ENCODE data around the gene CNN1.
"Not testable (repeated sequence)": the region's sequence is repeated elsewhere in the genome, so short reads cannot be mapped to it uniquely, and the experiment has no call there.

DNA sequence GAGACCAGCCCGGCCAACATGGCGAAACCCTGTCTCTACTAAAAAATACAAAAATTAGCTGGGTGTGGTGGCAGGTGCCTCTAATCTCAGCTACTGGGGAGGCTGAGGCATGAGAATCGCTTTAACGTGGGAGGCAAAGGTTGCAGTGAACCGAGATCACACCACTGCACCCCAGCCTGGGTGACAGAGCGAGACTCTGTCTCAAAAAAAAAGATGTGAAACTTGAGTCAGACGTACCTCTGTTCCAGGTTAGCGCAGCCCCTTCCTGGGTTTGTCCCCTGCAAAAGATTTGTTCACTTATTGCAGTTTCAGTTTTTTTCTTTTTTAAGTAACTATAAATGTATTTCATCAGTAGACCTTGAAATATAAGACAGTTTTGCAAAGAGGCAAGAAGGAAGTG is 61.1 kb downstream of the CNN1 start:
- TF ChIP-seq, protein P1, sequence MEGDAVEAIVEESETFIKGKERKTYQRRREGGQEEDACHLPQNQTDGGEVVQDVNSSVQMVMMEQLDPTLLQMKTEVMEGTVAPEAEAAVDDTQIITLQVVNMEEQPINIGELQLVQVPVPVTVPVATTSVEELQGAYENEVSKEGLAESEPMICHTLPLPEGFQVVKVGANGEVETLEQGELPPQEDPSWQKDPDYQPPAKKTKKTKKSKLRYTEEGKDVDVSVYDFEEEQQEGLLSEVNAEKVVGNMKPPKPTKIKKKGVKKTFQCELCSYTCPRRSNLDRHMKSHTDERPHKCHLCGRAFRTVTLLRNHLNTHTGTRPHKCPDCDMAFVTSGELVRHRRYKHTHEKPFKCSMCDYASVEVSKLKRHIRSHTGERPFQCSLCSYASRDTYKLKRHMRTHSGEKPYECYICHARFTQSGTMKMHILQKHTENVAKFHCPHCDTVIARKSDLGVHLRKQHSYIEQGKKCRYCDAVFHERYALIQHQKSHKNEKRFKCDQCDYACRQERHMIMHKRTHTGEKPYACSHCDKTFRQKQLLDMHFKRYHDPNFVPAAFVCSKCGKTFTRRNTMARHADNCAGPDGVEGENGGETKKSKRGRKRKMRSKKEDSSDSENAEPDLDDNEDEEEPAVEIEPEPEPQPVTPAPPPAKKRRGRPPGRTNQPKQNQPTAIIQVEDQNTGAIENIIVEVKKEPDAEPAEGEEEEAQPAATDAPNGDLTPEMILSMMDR (IDR thresholded peaks at IDR 0.05; ENCODE audit: low read depth, low read length) = not testable (repeated sequence)
- not testable (repeated sequence) for TF ChIP-seq POLR2A (IDR thresholded peaks at IDR 0.05; ENCODE audit: extremely low read depth, insufficient read length)
- TF ChIP-seq, protein P2, sequence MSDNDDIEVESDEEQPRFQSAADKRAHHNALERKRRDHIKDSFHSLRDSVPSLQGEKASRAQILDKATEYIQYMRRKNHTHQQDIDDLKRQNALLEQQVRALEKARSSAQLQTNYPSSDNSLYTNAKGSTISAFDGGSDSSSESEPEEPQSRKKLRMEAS (IDR thresholded peaks at IDR 0.05; ENCODE audit: low read depth, low read length) = not testable (repeated sequence)

Data from NB4 (cell line).